ENCODE measurements around the gene TBPL1. TPM values are rescaled to one million over a fixed set of nuclear protein-coding genes. Genes with fewer than 3 reads are reported as not detected.

The TBPL1 gene
- total RNA-seq, 2 donors from 2014 or later, result 40.4 to 45.4 TPM

GRCh38 chr6:134009876-134010275 is 56.9 kb downstream of the TBPL1 start:
- H3K4me1 ChIP-seq (ENCODE audit: control insufficient read depth, insufficient read depth, low read length), result no peaks in the 10 kb centered on the region
- H3K27me3 Mint-ChIP-seq (ENCODE audit: insufficient read depth), result no peaks in the 10 kb centered on the region
- H3K27ac Mint-ChIP-seq, result no peak overlapping the region
- no peak overlapping the region for H3K4me3 ChIP-seq (ENCODE audit: low read length)
- TF ChIP-seq CTCF (conservative IDR thresholded peaks at IDR 0.05), result no peak
- H3K4me3 Mint-ChIP-seq, result no peak overlapping the region
- H3K36me3 Mint-ChIP-seq (ENCODE audit: low read depth), result no peaks in the 10 kb centered on the region
- H3K9ac ChIP-seq (ENCODE audit: extremely low read depth, low read length, poor library complexity, severe bottlenecking), result no peak overlapping the region
- H3K27me3 ChIP-seq (ENCODE audit: control insufficient read depth, insufficient read depth, low read length, poor library complexity, severe bottlenecking), result no peaks in the 10 kb centered on the region
- H3K4me1 Mint-ChIP-seq, result peaks cover under 1% of the 10 kb centered on the region
- no peaks in the 10 kb centered on the region for H3K9me3 ChIP-seq (ENCODE audit: control insufficient read depth, low read length)
- H3K27ac ChIP-seq (ENCODE audit: low read depth, low read length), result no peak overlapping the region
- H3K36me3 ChIP-seq (ENCODE audit: control insufficient read depth, insufficient read depth, low read length), result no peaks in the 10 kb centered on the region
- no peak for DNase-seq
- H3K9me3 Mint-ChIP-seq, result no peaks in the 10 kb centered on the region

GRCh38 chr6:134010400-134010799 is 57.4 kb downstream of the TBPL1 start:
- no peaks in the 10 kb centered on the region for H3K9me3 ChIP-seq (ENCODE audit: control insufficient read depth, low read length)
- H3K4me1 Mint-ChIP-seq, result peaks cover 5% of the 10 kb centered on the region
- no peaks in the 10 kb centered on the region for H3K27me3 Mint-ChIP-seq (ENCODE audit: insufficient read depth)
- no peaks in the 10 kb centered on the region for H3K9me3 Mint-ChIP-seq
- H3K27ac ChIP-seq (ENCODE audit: low read depth, low read length), result no peak overlapping the region
- no peak overlapping the region for H3K4me3 Mint-ChIP-seq
- DNase-seq, result no peak
- no peaks in the 10 kb centered on the region for H3K27me3 ChIP-seq (ENCODE audit: control insufficient read depth, insufficient read depth, low read length, poor library complexity, severe bottlenecking)
- 86 to 93% methylated on average over 1 to 8 of the region's 8 CpGs for WGBS, 2 experiments (ENCODE audit: insufficient coverage in 1 of 2, insufficient read length in 1 of 2)
- H3K36me3 ChIP-seq (ENCODE audit: control insufficient read depth, insufficient read depth, low read length), result no peaks in the 10 kb centered on the region
- H3K9ac ChIP-seq (ENCODE audit: extremely low read depth, low read length, poor library complexity, severe bottlenecking), result no peak overlapping the region
- no peak for TF ChIP-seq CTCF (conservative IDR thresholded peaks at IDR 0.05)
- H3K4me3 ChIP-seq (ENCODE audit: low read length), result no peak overlapping the region
- H3K36me3 Mint-ChIP-seq (ENCODE audit: low read depth), result no peaks in the 10 kb centered on the region
- no peaks in the 10 kb centered on the region for H3K4me1 ChIP-seq (ENCODE audit: control insufficient read depth, insufficient read depth, low read length)
- no peak overlapping the region for H3K27ac Mint-ChIP-seq

GRCh38 chr6:134010974-134011373 is 58.0 kb downstream of the TBPL1 start:
- no peaks in the 10 kb centered on the region for H3K9me3 ChIP-seq (ENCODE audit: control insufficient read depth, low read length)
- H3K27me3 Mint-ChIP-seq (ENCODE audit: insufficient read depth), result no peaks in the 10 kb centered on the region
- TF ChIP-seq CTCF (conservative IDR thresholded peaks at IDR 0.05), result no peak
- no peaks in the 10 kb centered on the region for H3K36me3 ChIP-seq (ENCODE audit: control insufficient read depth, insufficient read depth, low read length)
- peaks cover 7% of the 10 kb centered on the region for H3K4me1 Mint-ChIP-seq
- H3K27ac ChIP-seq (ENCODE audit: low read depth, low read length), result no peak overlapping the region
- H3K27ac Mint-ChIP-seq, result no peak overlapping the region
- H3K4me1 ChIP-seq (ENCODE audit: control insufficient read depth, insufficient read depth, low read length), result no peaks in the 10 kb centered on the region
- no peak for DNase-seq
- WGBS, 2 experiments (ENCODE audit: insufficient coverage in 1 of 2, insufficient read length in 1 of 2), result 98 to 100% methylated on average over 1 to 2 of the region's 2 CpGs
- H3K9ac ChIP-seq (ENCODE audit: extremely low read depth, low read length, poor library complexity, severe bottlenecking), result no peak overlapping the region
- H3K4me3 ChIP-seq (ENCODE audit: low read length), result no peak overlapping the region
- H3K9me3 Mint-ChIP-seq, result no peaks in the 10 kb centered on the region
- H3K36me3 Mint-ChIP-seq (ENCODE audit: low read depth), result no peaks in the 10 kb centered on the region
- H3K27me3 ChIP-seq (ENCODE audit: control insufficient read depth, insufficient read depth, low read length, poor library complexity, severe bottlenecking), result no peaks in the 10 kb centered on the region
- H3K4me3 Mint-ChIP-seq, result no peak overlapping the region

Data from endodermal cell (in vitro differentiated cells).